GM12878 (cell line): Measurements from ENCODE around the gene GSTM2. TPM values are rescaled to one million over a fixed set of nuclear protein-coding genes. Genes with fewer than 3 reads are reported as not detected.

Experiments
- ATAC-seq: fragments of 200-7000 bp; cut with Tn5 transposase; 3 replicates; pipeline ENCODE4 v1.9.1; 2020; ENCODE audit warnings: mild to moderate bottlenecking, moderate library complexity
- BruUV-seq: library from RNA; stranded (reverse); fragments of 400-500 nt; replicated peaks from 2 replicates; lab custom pipeline; 2021; lab: Mats Ljungman, UMichigan
- CTCF ChIA-PET: fragments of 300-600 bp; sonication (Branson Sonifier 250); formaldehyde crosslinking; extraction: SDS; loops from one replicate; lab custom pipeline; 2021; ENCODE audit warnings: inconsistent platforms; lab: Yijun Ruan, JAX
- POLR2A ChIA-PET: fragments of 350-600 bp; formaldehyde crosslinking; extraction: SDS; loops from one replicate; lab custom pipeline; 2021; ENCODE audit warnings: inconsistent platforms; lab: Charles Lee
- RAD21 ChIA-PET: fragments of 300-600 bp; sonication (Branson Sonifier 250); formaldehyde crosslinking; loops from one replicate; lab custom pipeline; 2023; ENCODE audit warnings: antibody characterized with exemption; ENCODE audit not compliant: unreplicated experiment; lab: Charles Lee
- SMC1A ChIA-PET: fragments of 300-600 bp; sonication (Branson Sonifier 250); formaldehyde crosslinking; loops from one replicate; lab custom pipeline; 2023; ENCODE audit not compliant: unreplicated experiment, uncharacterized antibody; lab: Charles Lee
- DNase-seq: peaks from one replicate; pipeline ENCODE4 v3.0.0-alpha.2; 2011; ENCODE audit warnings: low read depth, low spot score
- FAIRE-seq: peaks from 3 replicates; lab custom pipeline; 2011; peaks lifted over from hg19 to GRCh38; lab: Jason Lieb, UNC
- H2AFZ ChIP-seq: 2 replicates; pipeline ENCODE4 v1.6.0; 2011; ENCODE audit warnings: low read depth, low read length, control low read depth; ENCODE audit not compliant: control insufficient read depth
- H3K27ac ChIP-seq: 2 replicates; pipeline ENCODE4 v1.5.1; 2011; ENCODE audit warnings: control low read depth; ENCODE audit not compliant: control insufficient read depth, insufficient read depth
- H3K27me3 ChIP-seq, 2 experiments: replicated peaks in 1 of 2; 2 replicates each; pipeline versions ENCODE4 v1.6.0 to v1.6.1; 2011; ENCODE audit warnings: low read length in 1 of 2; ENCODE audit not compliant: control insufficient read depth in 2 of 2, insufficient read depth in 2 of 2
- H3K36me3 ChIP-seq, 2 experiments: 2 replicates each; pipeline ENCODE4 v1.5.1; 2011; ENCODE audit warnings: low read length in 1 of 2; ENCODE audit not compliant: control insufficient read depth in 2 of 2, insufficient read depth in 2 of 2
- H3K4me1 ChIP-seq: 2 replicates; pipeline ENCODE4 v1.6.1; 2011; ENCODE audit warnings: mild to moderate bottlenecking, low read length, moderate library complexity, mixed read lengths; ENCODE audit not compliant: control insufficient read depth, insufficient read depth
- H3K4me2 ChIP-seq: 2 replicates; pipeline ENCODE4 v1.6.0; 2011; ENCODE audit warnings: control low read depth; ENCODE audit not compliant: control insufficient read depth, insufficient read depth
- H3K4me3 ChIP-seq: fragments of 200-600 bp; sonication (generic); 2 replicates; pipeline ENCODE4 v1.5.1; 2016
- H3K79me2 ChIP-seq: 2 replicates; pipeline ENCODE4 v1.6.0; 2011; ENCODE audit warnings: low read length; ENCODE audit not compliant: control insufficient read depth, insufficient read depth
- H3K9ac ChIP-seq: 2 replicates; pipeline ENCODE4 v1.8.0; 2011; ENCODE audit warnings: low read length, control low read depth, mixed read lengths; ENCODE audit not compliant: control insufficient read depth, insufficient read depth
- H3K9me3 ChIP-seq: replicated peaks from 3 replicates; pipeline ENCODE4 v1.5.1; 2011; ENCODE audit warnings: mild to moderate bottlenecking, low read length; ENCODE audit not compliant: control insufficient read depth, insufficient read depth
- H4K20me1 ChIP-seq: 2 replicates; pipeline ENCODE4 v1.6.0; 2011; ENCODE audit not compliant: control insufficient read depth, insufficient read depth
- ATF3 ChIP-seq: IDR thresholded peaks from 2 replicates; pipeline ENCODE4 v1.6.1; 2011; ENCODE audit warnings: low read depth, mild to moderate bottlenecking, low read length, moderate library complexity, borderline replicate concordance; ENCODE audit errors: extremely low read depth
- BHLHE40 ChIP-seq, 2 experiments: fragments of 450-650 bp in 1 of 2; IDR thresholded peaks; 2 replicates each; pipeline ENCODE4 v1.6.1; 2011 to 2017; ENCODE audit warnings: low read depth in 2 of 2, borderline replicate concordance in 1 of 2, improper control_type of control experiment in 1 of 2, low read length in 1 of 2, mild to moderate bottlenecking in 1 of 2
- CHD1 ChIP-seq: IDR thresholded peaks from 2 replicates; pipeline ENCODE4 v1.6.1; 2012; ENCODE audit warnings: low read depth, low read length, improper control_type of control experiment
- E4F1 ChIP-seq: fragments of 450-650 bp; IDR thresholded peaks from 2 replicates; pipeline ENCODE4 v1.6.1; 2018; ENCODE audit warnings: borderline replicate concordance, mild to moderate bottlenecking; ENCODE audit not compliant: partially characterized antibody
- EGR1 ChIP-seq, 2 experiments: IDR thresholded peaks; 1 replicate in 1 of 2; 2 replicates in 1 of 2; pipeline ENCODE4 v1.6.1; 2011 to 2012; ENCODE audit warnings: low read depth in 2 of 2, low read length in 2 of 2, borderline replicate concordance in 1 of 2, mild to moderate bottlenecking in 1 of 2, moderate library complexity in 1 of 2
- ETV6 ChIP-seq, 2 experiments: fragments of 450-650 bp in 1 of 2; IDR thresholded peaks in 1 of 2; conservative IDR thresholded peaks in 1 of 2; 2 replicates each; pipeline ENCODE4 v1.6.1; 2014; ENCODE audit warnings: antibody characterized with exemption in 1 of 2, borderline replicate concordance in 1 of 2, low read depth in 1 of 2, mild to moderate bottlenecking in 1 of 2, moderate library complexity in 1 of 2
- JUNB ChIP-seq: IDR thresholded peaks from 2 replicates; pipeline ENCODE4 v1.6.1; 2016; ENCODE audit warnings: antibody characterized with exemption, mild to moderate bottlenecking
- RAD51 ChIP-seq: fragments of 450-650 bp; IDR thresholded peaks from 2 replicates; pipeline ENCODE4 v1.6.1; 2016; ENCODE audit warnings: moderate library complexity, mild to moderate bottlenecking, inconsistent platforms
- SRF ChIP-seq, 2 experiments: IDR thresholded peaks; 2 replicates each; pipeline ENCODE4 v1.6.1; 2011; ENCODE audit warnings: low read depth in 2 of 2, low read length in 2 of 2, mild to moderate bottlenecking in 1 of 2, moderate library complexity in 1 of 2
- TCF12 ChIP-seq: IDR thresholded peaks from 2 replicates; pipeline ENCODE4 v1.6.1; 2011; ENCODE audit warnings: low read depth, mild to moderate bottlenecking, low read length
- ZNF384 ChIP-seq: IDR thresholded peaks from 2 replicates; pipeline ENCODE4 v1.6.1; 2012; ENCODE audit warnings: low read depth, mild to moderate bottlenecking, low read length, improper control_type of control experiment, borderline replicate concordance
- ZNF687 ChIP-seq: fragments of 450-650 bp; IDR thresholded peaks from 2 replicates; pipeline ENCODE4 v1.6.1; 2017; ENCODE audit warnings: mild to moderate bottlenecking, moderate library complexity
- WGBS: methylation state at CpG from one replicate; pipeline ENCODE4 v1.1.6; 2016; ENCODE audit warnings: low lambda C conversion rate; ENCODE audit not compliant: insufficient replicate concordance, insufficient coverage; ENCODE audit errors: missing lambda C conversion rate; 5-methylcytosine and 5-hydroxymethylcytosine counted together
- in situ Hi-C: fragments of 300-500 bp; cut with MboI; formaldehyde crosslinking; loops from 9 replicates; pipeline ENCODE4 v1.14.3; 2018; ENCODE audit warnings: mixed read lengths
- intact Hi-C: fragments of 100-400 bp; cut with micrococcal nuclease; formaldehyde crosslinking; loops from one replicate; pipeline ENCODE4 v1.14.2; 2022; ENCODE audit not compliant: unreplicated experiment
- polyA plus RNA-seq, 11 experiments: library from polyadenylated mRNA; depleted of rRNA in 4 of 11; unstranded in 6 of 11; stranded (reverse) in 5 of 11; fragments of >200 nt; fragmentation: Nextera tagmentation in 4 of 11; fragmentation: Illumina TruSeq in 1 of 11; extraction: Ambion mirVana in 4 of 11; extraction: Trizol in 1 of 11; gene quantifications; 1 replicate in 1 of 11; 2 replicates in 10 of 11; pipeline versions ENCODE4 v1.2.1 to v1.2.3, GENCODE V29; 2011 to 2016; ENCODE audit warnings: inconsistent platforms in 2 of 11, missing spikeins in 2 of 11, low read depth in 1 of 11
- total RNA-seq, 4 experiments: library from RNA; depleted of rRNA in 3 of 4; stranded (reverse); fragments of >200 nt in 3 of 4; fragmentation: Illumina TruSeq in 1 of 4; extraction: Trizol in 1 of 4; gene quantifications; 2 replicates each; pipeline versions ENCODE4 v1.2.1 to v1.2.3, GENCODE V29; 2013 to 2021

The GSTM2 gene
- total and polyA plus RNA-seq, 10 of the 15 experiments (the other 5 are each of a cell fraction or from before 2014, with no cell fraction given), result 8.3 to 32.3 (median 20.2) TPM

GRCh38 chr1:109716570-109717090 is 48.8 kb downstream of the GSTM2 start (continued):
- no peak for TF ChIP-seq ZNF687
- no peak for TF ChIP-seq ATF3
- TF ChIP-seq RAD51, result no peak

- Histone ChIP-seq H2AFZ (no peak overlapping the region), H3K27me3 (no peaks in the 10 kb centered on the region), H3K4me1 (peaks cover 11% of the 10 kb centered on the region), H3K4me2 (no peak overlapping the region), H3K79me2 (no peaks in the 10 kb centered on the region), H3K9me3 (no peaks in the 10 kb centered on the region; the same call in 2 of the 3 replicates), H3K36me3 (no peaks in the 10 kb centered on the region), H4K20me1 (no peaks in the 10 kb centered on the region), H3K27ac (no peak overlapping the region), H3K9ac (no peak overlapping the region), H3K4me3 (no peak overlapping the region)
- ChIA-PET SMC1A (no interaction called here), POLR2A (no interaction called here), RAD21 (interaction anchor here (0.7 to 2.0 kb wide), 3 partner anchors 57 to 267 kb away, joined by 3 to 6 read pairs (median 4); partner anchors contain the start of gene AHCYL1), CTCF (interaction anchor here (0.7 to 2.4 kb wide), 5 partner anchors 55 to 266 kb away, joined by 3 to 11 read pairs (median 4); partner anchors contain the start of gene AHCYL1)
- ATAC-seq (no peak), DNase-seq (no peak), FAIRE-seq (no peak)
- whole genome bisulfite sequencing, result 78% methylated on average over 5 of the region's 5 CpGs
- BruUV-seq, result no TSS peak
- in situ Hi-C loops, result no loop called here
- intact Hi-C loops, result no loop called here
- TF ChIP-seq ZNF384 (no peak), EGR1 (IDR thresholded peaks at IDR 0.05; ENCODE audit: borderline replicate concordance in 1 of 2, low read depth in 2 of 2, low read length in 2 of 2) (no peak), E4F1 (no peak), SRF (IDR thresholded peaks at IDR 0.05; ENCODE audit: low read depth in 2 of 2, low read length in 2 of 2) (no peak), ETV6 (conservative IDR thresholded peaks at IDR 0.05 in 1 of 2, IDR thresholded peaks at IDR 0.05 in 1 of 2; ENCODE audit: borderline replicate concordance in 1 of 2, low read depth in 1 of 2) (no peak), CHD1 (no peak), TCF12 (no peak), BHLHE40 (IDR thresholded peaks at IDR 0.05; ENCODE audit: borderline replicate concordance in 1 of 2, low read depth in 2 of 2, low read length in 1 of 2) (no peak), JUNB (no peak)
These were observed 49.9 kb downstream of the GSTM2 start for GRCh38 chr1:109717729-109718128.
